NCI-H1694 (cell line): ENCODE measurements around the gene HGS.
A peak's percentile ranks its signal among the peaks of the same experiment; 100 is the strongest.
"Not testable (repeated sequence)": the region's sequence is repeated elsewhere in the genome, so short reads cannot be mapped to it uniquely, and the experiment has no call there.

Experiments used
- DNase-seq: peaks from one replicate; lab custom pipeline; 2025; lab: John Stamatoyannopoulos, UW

The HGS gene

GRCh38 chr17:81655378-81656117 lies 28.3 kb upstream of the HGS start:
- DNase-seq, result no peak

- no peak for DNase-seq
Observed at GRCh38 chr17:81656118-81656743, 27.6 kb upstream of the HGS start, which contains the start of gene PDE6G. Gene PDE6G, minus strand, starts transcription at chr17:81656542. Its CDS starts 3,237 bp downstream, at chr17:81653305.

GRCh38 chr17:81656835-81657234 lies 27.0 kb upstream of the HGS start:
- DNase-seq, result no peak

- no peak for DNase-seq
Observed at GRCh38 chr17:81659038-81659437, 24.8 kb upstream of the HGS start.

GRCh38 chr17:81660441-81660840 lies 23.4 kb upstream of the HGS start:
- no peak for DNase-seq

GRCh38 chr17:81662002-81662401 lies 21.8 kb upstream of the HGS start:
- DNase-seq, result no peak

- DNase-seq, result no peak
Observed at GRCh38 chr17:81664051-81664470, 19.8 kb upstream of the HGS start.

GRCh38 chr17:81665205-81666091 lies 18.4 kb upstream of the HGS start:
- DNase-seq, result no peak

- no peak for DNase-seq
Observed at GRCh38 chr17:81666092-81666341, 17.8 kb upstream of the HGS start.

GRCh38 chr17:81666342-81667191 lies 17.2 kb upstream of the HGS start, which contains the start of the genes CCDC137 and OXLD1:
Gene CCDC137, plus strand, starts transcription at chr17:81666737. Its CDS starts 30 bp downstream, at chr17:81666767.
Gene OXLD1, minus strand, starts transcription at chr17:81666605. Its CDS starts 28 bp downstream, at chr17:81666577.
- peak; percentile 82 for DNase-seq

- no peak for DNase-seq
Observed at GRCh38 chr17:81667754-81668153, 16.1 kb upstream of the HGS start.

GRCh38 chr17:81672504-81672903 lies 11.3 kb upstream of the HGS start:
- no peak for DNase-seq

- DNase-seq, result no peak
Observed at GRCh38 chr17:81672954-81673353, 10.9 kb upstream of the HGS start.

- no peak for DNase-seq
Observed at GRCh38 chr17:81673561-81674258, 10.1 kb upstream of the HGS start.

GRCh38 chr17:81675515-81676221 lies 8.1 kb upstream of the HGS start:
- DNase-seq, result not testable (repeated sequence)

- DNase-seq, result no peak
Observed at GRCh38 chr17:81676906-81677305, 6.9 kb upstream of the HGS start.

GRCh38 chr17:81680150-81680549 lies 3.7 kb upstream of the HGS start:
- DNase-seq, result no peak

GRCh38 chr17:81681672-81682071 lies 2.1 kb upstream of the HGS start:
- DNase-seq, result no peak

GRCh38 chr17:81682565-81683207 lies 1.1 kb upstream of the HGS start:
- DNase-seq, result no peak

- DNase-seq, result no peak
Observed at GRCh38 chr17:81683208-81683583, 615 bp upstream of the HGS start.
